Measurements from ENCODE around the gene PROZ.
"Not testable (repeated sequence)": the region's sequence is repeated elsewhere in the genome, so short reads cannot be mapped to it uniquely, and the experiment has no call there.

PROZ gene

GRCh38 chr13:113155982-113156655 lies 2.3 kb upstream of the PROZ start:
- H3K9me3 ChIP-seq (ENCODE audit: control insufficient read depth, insufficient read depth, low read length): no peaks in the 10 kb centered on the region
- H3K4me3 ChIP-seq (ENCODE audit: low read depth, low read length): no peak overlapping the region
- peaks cover 9% of the 10 kb centered on the region for H3K4me1 ChIP-seq (ENCODE audit: control insufficient read depth, insufficient read depth, low read length)
- no peak overlapping the region for H3K9ac ChIP-seq (ENCODE audit: low read depth, low read length)
- peaks cover 10% of the 10 kb centered on the region for H3K27me3 ChIP-seq (ENCODE audit: control insufficient read depth, insufficient read depth, low read length)
- H3K36me3 ChIP-seq (ENCODE audit: control insufficient read depth, insufficient read depth, low read length): no peaks in the 10 kb centered on the region

- Histone ChIP-seq H3K4me1 (ENCODE audit: control insufficient read depth, insufficient read depth, low read length) (peaks cover 9% of the 10 kb centered on the region), H3K9me3 (ENCODE audit: control insufficient read depth, insufficient read depth, low read length) (no peaks in the 10 kb centered on the region), H3K27me3 (ENCODE audit: control insufficient read depth, insufficient read depth, low read length) (peaks cover 4% of the 10 kb centered on the region), H3K36me3 (ENCODE audit: control insufficient read depth, insufficient read depth, low read length) (no peaks in the 10 kb centered on the region), H3K9ac (ENCODE audit: low read depth, low read length) (no peak overlapping the region), H3K4me3 (ENCODE audit: low read depth, low read length) (no peak overlapping the region)
Measured at GRCh38 chr13:113157206-113157928, 1.1 kb upstream of the PROZ start.

- no peaks in the 10 kb centered on the region for H3K9me3 ChIP-seq (ENCODE audit: control insufficient read depth, insufficient read depth, low read length)
- peaks cover 9% of the 10 kb centered on the region for H3K4me1 ChIP-seq (ENCODE audit: control insufficient read depth, insufficient read depth, low read length)
- H3K27me3 ChIP-seq (ENCODE audit: control insufficient read depth, insufficient read depth, low read length): no peaks in the 10 kb centered on the region
- no peaks in the 10 kb centered on the region for H3K36me3 ChIP-seq (ENCODE audit: control insufficient read depth, insufficient read depth, low read length)
- H3K9ac ChIP-seq (ENCODE audit: low read depth, low read length): no peak overlapping the region
- H3K4me3 ChIP-seq (ENCODE audit: low read depth, low read length): no peak overlapping the region
Measured at GRCh38 chr13:113158946-113159345, 498 bp downstream of the PROZ start.

DNA sequence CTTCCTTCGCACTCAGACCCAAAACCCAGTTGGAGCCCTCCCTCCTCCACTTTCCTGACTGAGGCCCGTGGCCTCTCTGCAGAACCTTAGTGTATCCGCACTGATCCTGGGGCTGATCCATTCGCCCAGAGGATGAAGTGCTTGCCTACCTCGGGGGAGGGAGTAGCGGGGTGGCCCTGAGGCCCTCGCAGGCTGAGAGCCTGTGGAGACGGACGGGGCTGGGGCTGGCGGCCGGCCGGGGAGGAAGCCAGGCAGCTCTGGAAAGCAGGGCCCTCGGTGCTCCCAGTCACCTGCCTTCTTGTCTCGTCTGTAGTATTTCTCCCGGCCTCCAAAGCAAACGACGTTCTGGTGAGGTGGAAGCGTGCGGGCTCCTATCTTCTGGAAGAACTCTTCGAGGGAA lies 1.3 kb downstream of the PROZ start:
- H3K4me3 ChIP-seq (ENCODE audit: low read depth, low read length): no peak overlapping the region
- H3K4me1 ChIP-seq (ENCODE audit: control insufficient read depth, insufficient read depth, low read length): peaks cover 6% of the 10 kb centered on the region
- no peak overlapping the region for H3K9ac ChIP-seq (ENCODE audit: low read depth, low read length)
- no peaks in the 10 kb centered on the region for H3K27me3 ChIP-seq (ENCODE audit: control insufficient read depth, insufficient read depth, low read length)
- H3K36me3 ChIP-seq (ENCODE audit: control insufficient read depth, insufficient read depth, low read length): no peaks in the 10 kb centered on the region
- no peaks in the 10 kb centered on the region for H3K9me3 ChIP-seq (ENCODE audit: control insufficient read depth, insufficient read depth, low read length)

DNA sequence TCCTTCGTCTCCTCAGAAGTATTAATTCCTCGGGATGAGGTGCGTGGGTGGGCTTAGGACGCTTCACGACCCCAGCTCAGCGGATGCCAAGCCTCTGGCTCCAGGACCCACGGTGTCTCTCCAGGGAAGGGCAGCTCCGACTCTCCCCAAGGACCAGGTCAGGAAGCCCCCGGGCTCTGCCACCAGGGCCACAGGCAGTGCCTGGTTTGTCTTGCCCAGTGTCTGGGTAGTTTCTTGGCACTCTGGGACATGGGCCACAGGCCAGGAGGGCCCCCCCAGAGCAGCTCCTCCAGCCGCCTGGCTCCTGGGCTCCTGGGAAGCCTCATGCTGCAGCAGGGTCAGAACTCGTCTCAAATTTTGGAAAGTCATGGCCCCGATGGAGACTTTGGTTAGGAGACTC lies 2.5 kb downstream of the PROZ start:
- H3K4me1 ChIP-seq (ENCODE audit: control insufficient read depth, insufficient read depth, low read length): peaks cover 5% of the 10 kb centered on the region
- no peaks in the 10 kb centered on the region for H3K36me3 ChIP-seq (ENCODE audit: control insufficient read depth, insufficient read depth, low read length)
- H3K4me3 ChIP-seq (ENCODE audit: low read depth, low read length): no peak overlapping the region
- H3K9me3 ChIP-seq (ENCODE audit: control insufficient read depth, insufficient read depth, low read length): no peaks in the 10 kb centered on the region
- H3K9ac ChIP-seq (ENCODE audit: low read depth, low read length): no peak overlapping the region
- no peaks in the 10 kb centered on the region for H3K27me3 ChIP-seq (ENCODE audit: control insufficient read depth, insufficient read depth, low read length)

DNA sequence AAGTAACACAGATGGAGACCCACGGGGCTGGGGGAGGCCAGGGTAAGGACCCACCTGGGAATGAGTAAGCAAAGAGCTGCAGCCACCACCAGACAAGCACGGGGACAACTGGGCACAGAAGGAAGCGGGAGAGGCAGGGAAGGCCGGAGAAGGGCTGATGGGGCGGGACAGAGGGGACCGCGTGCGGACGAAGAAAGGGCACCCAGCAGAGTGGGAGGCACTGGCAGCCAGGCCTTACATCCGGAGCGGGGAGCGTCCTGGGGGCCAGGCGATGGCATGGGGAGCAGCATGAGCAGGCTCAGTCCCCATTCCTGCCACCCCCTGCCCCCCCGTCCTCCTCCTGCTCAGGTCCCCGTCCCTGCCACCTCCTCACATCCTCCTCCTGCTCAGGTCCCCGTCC lies 3.0 kb downstream of the PROZ start:
- no peak overlapping the region for H3K9ac ChIP-seq (ENCODE audit: low read depth, low read length)
- peaks cover 5% of the 10 kb centered on the region for H3K4me1 ChIP-seq (ENCODE audit: control insufficient read depth, insufficient read depth, low read length)
- no peak overlapping the region for H3K4me3 ChIP-seq (ENCODE audit: low read depth, low read length)
- H3K27me3 ChIP-seq (ENCODE audit: control insufficient read depth, insufficient read depth, low read length): no peaks in the 10 kb centered on the region
- H3K36me3 ChIP-seq (ENCODE audit: control insufficient read depth, insufficient read depth, low read length): peaks cover under 1% of the 10 kb centered on the region
- H3K9me3 ChIP-seq (ENCODE audit: control insufficient read depth, insufficient read depth, low read length): no peaks in the 10 kb centered on the region

DNA sequence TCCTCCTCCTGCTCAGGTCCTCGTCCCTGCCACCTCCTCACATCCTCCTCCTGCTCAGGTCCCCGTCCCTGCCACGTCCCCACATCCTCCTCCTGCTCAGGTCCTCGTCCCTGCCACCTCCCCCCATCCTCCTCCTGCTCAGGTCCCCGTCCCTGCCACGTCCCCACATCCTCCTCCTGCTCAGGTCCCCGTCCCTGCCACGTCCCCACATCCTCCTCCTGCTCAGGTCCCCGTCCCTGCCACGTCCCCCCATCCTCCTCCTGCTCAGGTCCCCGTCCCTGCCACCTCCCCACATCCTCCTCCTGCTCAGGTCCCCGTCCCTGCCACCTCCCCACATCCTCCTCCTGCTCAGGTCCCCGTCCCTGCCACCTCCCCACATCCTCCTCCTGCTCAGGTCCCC lies 3.5 kb downstream of the PROZ start:
- not testable (repeated sequence) for H3K9me3 ChIP-seq (ENCODE audit: control insufficient read depth, insufficient read depth, low read length); H3K36me3 ChIP-seq (ENCODE audit: control insufficient read depth, insufficient read depth, low read length); H3K9ac ChIP-seq (ENCODE audit: low read depth, low read length); H3K4me3 ChIP-seq (ENCODE audit: low read depth, low read length); H3K4me1 ChIP-seq (ENCODE audit: control insufficient read depth, insufficient read depth, low read length); H3K27me3 ChIP-seq (ENCODE audit: control insufficient read depth, insufficient read depth, low read length)

- peaks cover 3% of the 10 kb centered on the region for H3K36me3 ChIP-seq (ENCODE audit: control insufficient read depth, insufficient read depth, low read length)
- no peak overlapping the region for H3K9ac ChIP-seq (ENCODE audit: low read depth, low read length)
Measured at GRCh38 chr13:113162783-113163685, 4.6 kb downstream of the PROZ start.

GRCh38 chr13:113164492-113164891 lies 6.0 kb downstream of the PROZ start:
- H3K9me3 ChIP-seq (ENCODE audit: control insufficient read depth, insufficient read depth, low read length): no peaks in the 10 kb centered on the region
- peaks cover 10% of the 10 kb centered on the region for H3K36me3 ChIP-seq (ENCODE audit: control insufficient read depth, insufficient read depth, low read length)
- no peaks in the 10 kb centered on the region for H3K27me3 ChIP-seq (ENCODE audit: control insufficient read depth, insufficient read depth, low read length)
- H3K9ac ChIP-seq (ENCODE audit: low read depth, low read length): no peak overlapping the region
- H3K4me1 ChIP-seq (ENCODE audit: control insufficient read depth, insufficient read depth, low read length): no peaks in the 10 kb centered on the region
- no peak overlapping the region for H3K4me3 ChIP-seq (ENCODE audit: low read depth, low read length)

More at GRCh38 chr13:113162783-113163685, 4.6 kb downstream of the PROZ start:
- Histone ChIP-seq H3K4me1 (ENCODE audit: control insufficient read depth, insufficient read depth, low read length) (peaks cover 5% of the 10 kb centered on the region), H3K9me3 (ENCODE audit: control insufficient read depth, insufficient read depth, low read length) (no peaks in the 10 kb centered on the region), H3K27me3 (ENCODE audit: control insufficient read depth, insufficient read depth, low read length) (no peaks in the 10 kb centered on the region), H3K4me3 (ENCODE audit: low read depth, low read length) (no peak overlapping the region)

GRCh38 chr13:113166266-113166665 lies 7.8 kb downstream of the PROZ start:
- no peaks in the 10 kb centered on the region for H3K27me3 ChIP-seq (ENCODE audit: control insufficient read depth, insufficient read depth, low read length)

DNA sequence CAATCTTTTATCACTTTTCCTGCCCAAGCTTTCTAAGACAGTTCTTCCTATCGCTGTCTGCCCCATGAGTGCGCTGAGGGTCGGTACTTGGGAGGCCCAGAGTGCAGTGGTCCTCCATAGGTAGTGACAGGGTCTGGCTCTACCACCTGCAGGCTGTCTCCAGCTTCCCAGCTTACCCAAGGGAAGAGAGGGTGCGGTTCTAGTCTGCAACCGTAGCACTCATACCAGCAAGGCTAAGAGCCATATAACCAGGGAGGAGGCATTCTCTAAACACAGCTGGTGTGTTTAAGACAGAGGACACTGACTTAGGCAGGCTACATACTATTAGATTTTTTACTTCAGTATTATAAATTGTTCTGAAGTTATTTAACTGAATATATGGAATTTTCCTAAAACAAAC lies 8.2 kb downstream of the PROZ start:
- Histone ChIP-seq H3K9ac (ENCODE audit: low read depth, low read length) (no peak overlapping the region), H3K36me3 (ENCODE audit: control insufficient read depth, insufficient read depth, low read length) (peaks cover 14% of the 10 kb centered on the region), H3K4me1 (ENCODE audit: control insufficient read depth, insufficient read depth, low read length) (peaks cover 4% of the 10 kb centered on the region), H3K27me3 (ENCODE audit: control insufficient read depth, insufficient read depth, low read length) (no peaks in the 10 kb centered on the region), H3K9me3 (ENCODE audit: control insufficient read depth, insufficient read depth, low read length) (no peaks in the 10 kb centered on the region), H3K4me3 (ENCODE audit: low read depth, low read length) (no peak overlapping the region)

More at GRCh38 chr13:113166266-113166665, 7.8 kb downstream of the PROZ start:
- Histone ChIP-seq H3K9ac (ENCODE audit: low read depth, low read length) (no peak overlapping the region), H3K4me1 (ENCODE audit: control insufficient read depth, insufficient read depth, low read length) (peaks cover 4% of the 10 kb centered on the region), H3K36me3 (ENCODE audit: control insufficient read depth, insufficient read depth, low read length) (peaks cover 11% of the 10 kb centered on the region), H3K9me3 (ENCODE audit: control insufficient read depth, insufficient read depth, low read length) (no peaks in the 10 kb centered on the region), H3K4me3 (ENCODE audit: low read depth, low read length) (no peak overlapping the region)

Measured in iPS-15b (cell line).